WI38 (cell line): ENCODE measurements around the gene AGBL3.

Experiments
- H3K4me3 ChIP-seq: 2 replicates; pipeline ENCODE4 v1.5.1; 2011; ENCODE audit warnings: low read depth, mild to moderate bottlenecking, control low read depth, low read length
- CTCF ChIP-seq: IDR thresholded peaks from 2 replicates; pipeline ENCODE4 v1.5.1; 2012; ENCODE audit warnings: low read depth, mild to moderate bottlenecking, control low read depth, low read length

The AGBL3 gene

GRCh38 chr7:135147341-135147898 lies 161.1 kb downstream of the AGBL3 start:
- peak overlapping the region; percentile 59 for H3K4me3 ChIP-seq
- TF ChIP-seq CTCF, result no peak

GRCh38 chr7:135147899-135148721 lies 161.8 kb downstream of the AGBL3 start, which contains the start of gene TMEM140:
TSS of gene TMEM140 (plus strand) at chr7:135148072. CDS start at chr7:135164442, 16,370 bp downstream.
- TF ChIP-seq CTCF, result no peak
- H3K4me3 ChIP-seq, result peak within 1 kb of the TSS; percentile 59

- no peak for TF ChIP-seq CTCF
- no peak overlapping the region for H3K4me3 ChIP-seq
Measured at GRCh38 chr7:135150072-135150782, 163.9 kb downstream of the AGBL3 start.

GRCh38 chr7:135151132-135151531 lies 164.8 kb downstream of the AGBL3 start:
- no peak for TF ChIP-seq CTCF
- no peak overlapping the region for H3K4me3 ChIP-seq

GRCh38 chr7:135151533-135151932 lies 165.2 kb downstream of the AGBL3 start:
- TF ChIP-seq CTCF, result no peak
- H3K4me3 ChIP-seq, result no peak overlapping the region

- no peak overlapping the region for H3K4me3 ChIP-seq
- TF ChIP-seq CTCF, result no peak
Measured at GRCh38 chr7:135152442-135152841, 166.1 kb downstream of the AGBL3 start.

GRCh38 chr7:135154734-135155133 lies 168.4 kb downstream of the AGBL3 start:
- TF ChIP-seq CTCF, result no peak

More at GRCh38 chr7:135154734-135155133, 168.4 kb downstream of the AGBL3 start:
- no peak overlapping the region for H3K4me3 ChIP-seq
